GM19023 (cell line): ENCODE results near the gene RABL2B.

ENCODE experiments used
- ATAC-seq: cut with Tn5 transposase; IDR thresholded peaks from one replicate; pipeline ENCODE4 v1.9.1; 2021; ENCODE audit warnings: mild to moderate bottlenecking, moderate library complexity; ENCODE audit not compliant: unreplicated experiment

RABL2B gene

GRCh38 chr22:50723991-50724390 is 59.4 kb downstream of the RABL2B start:
- ATAC-seq = no peak

GRCh38 chr22:50722716-50723428 is 60.6 kb downstream of the RABL2B start:
- ATAC-seq = no peak

- ATAC-seq = no peak
These were observed 61.3 kb downstream of the RABL2B start for GRCh38 chr22:50722048-50722701.

GRCh38 chr22:50721257-50721844 is 62.1 kb downstream of the RABL2B start:
- ATAC-seq = no peak

- ATAC-seq = no peak
These were observed 62.9 kb downstream of the RABL2B start for GRCh38 chr22:50720301-50721256.

GRCh38 chr22:50719814-50720300 is 63.6 kb downstream of the RABL2B start:
- ATAC-seq = no peak

- ATAC-seq = no peak
These were observed 65.1 kb downstream of the RABL2B start for GRCh38 chr22:50718352-50718709.

GRCh38 chr22:50717709-50718351 is 65.6 kb downstream of the RABL2B start:
- no peak for ATAC-seq
